Cerebellar cortex (tissue), 1 donor: ENCODE measurements around the gene ARL8A.
"Not testable (repeated sequence)": the region's sequence is repeated elsewhere in the genome, so short reads cannot be mapped to it uniquely, and the experiment has no call there.

ENCODE experiments used
- DNase-seq: peaks from one replicate; pipeline ENCODE4 v3.0.0-alpha.2; 2015; ENCODE audit warnings: low spot score

ARL8A gene

DNA sequence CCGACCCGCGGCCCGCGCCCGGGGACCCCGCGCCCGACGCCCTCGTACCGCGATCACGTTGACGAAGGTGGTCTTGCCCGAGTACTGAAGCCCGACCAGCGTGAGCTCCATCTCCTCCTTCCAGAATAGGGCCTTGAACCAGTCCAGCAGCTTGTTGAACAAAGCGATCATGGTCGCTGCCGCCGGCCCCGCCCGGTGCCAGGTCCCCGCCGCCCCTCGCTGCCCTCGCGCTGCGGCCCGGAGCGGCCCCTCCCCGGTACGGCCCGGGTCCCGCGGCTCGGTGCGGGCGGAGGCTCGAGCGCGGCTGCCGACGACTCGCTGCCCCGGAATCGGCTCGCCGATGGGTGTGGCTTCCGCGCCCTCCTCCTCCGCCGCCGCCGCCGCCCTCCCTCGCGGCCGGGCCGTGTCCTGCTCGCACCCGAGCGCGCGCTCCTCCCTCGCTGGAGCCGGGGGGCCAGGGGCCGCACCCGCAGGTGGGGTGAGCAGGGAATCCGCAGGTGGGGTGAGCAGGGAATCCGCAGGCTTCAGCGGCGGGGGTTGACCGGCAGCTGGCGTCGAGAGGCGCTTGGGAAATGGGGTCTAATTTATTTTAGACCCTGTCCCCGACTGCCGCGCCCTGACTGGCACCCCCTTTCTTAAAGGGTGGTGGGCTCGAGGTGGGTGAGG, at the start of gene ARL8A:
TSS of gene ARL8A (minus strand) at position 336 of the 666 bp plus-strand sequence. CDS start at position 171, 165 bp downstream.
- peak; percentile 51 for DNase-seq

DNA sequence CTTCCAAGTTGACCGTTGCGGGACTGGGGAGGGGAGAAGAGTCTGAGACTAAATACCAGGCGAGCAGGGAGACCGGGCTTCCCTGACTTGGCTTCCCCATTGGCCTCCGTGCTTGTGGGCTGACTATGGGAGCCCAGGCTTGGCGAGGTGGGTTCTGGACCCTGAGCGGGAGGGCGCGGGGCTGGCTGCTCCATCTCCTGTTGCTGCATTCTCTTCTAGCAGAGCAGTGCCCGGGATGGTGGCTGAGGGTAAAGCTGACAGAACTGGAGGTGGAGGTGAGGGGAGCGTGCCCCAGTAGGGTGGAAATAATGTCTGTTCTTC, 49.8 kb upstream of the ARL8A start:
- no peak for DNase-seq

DNA sequence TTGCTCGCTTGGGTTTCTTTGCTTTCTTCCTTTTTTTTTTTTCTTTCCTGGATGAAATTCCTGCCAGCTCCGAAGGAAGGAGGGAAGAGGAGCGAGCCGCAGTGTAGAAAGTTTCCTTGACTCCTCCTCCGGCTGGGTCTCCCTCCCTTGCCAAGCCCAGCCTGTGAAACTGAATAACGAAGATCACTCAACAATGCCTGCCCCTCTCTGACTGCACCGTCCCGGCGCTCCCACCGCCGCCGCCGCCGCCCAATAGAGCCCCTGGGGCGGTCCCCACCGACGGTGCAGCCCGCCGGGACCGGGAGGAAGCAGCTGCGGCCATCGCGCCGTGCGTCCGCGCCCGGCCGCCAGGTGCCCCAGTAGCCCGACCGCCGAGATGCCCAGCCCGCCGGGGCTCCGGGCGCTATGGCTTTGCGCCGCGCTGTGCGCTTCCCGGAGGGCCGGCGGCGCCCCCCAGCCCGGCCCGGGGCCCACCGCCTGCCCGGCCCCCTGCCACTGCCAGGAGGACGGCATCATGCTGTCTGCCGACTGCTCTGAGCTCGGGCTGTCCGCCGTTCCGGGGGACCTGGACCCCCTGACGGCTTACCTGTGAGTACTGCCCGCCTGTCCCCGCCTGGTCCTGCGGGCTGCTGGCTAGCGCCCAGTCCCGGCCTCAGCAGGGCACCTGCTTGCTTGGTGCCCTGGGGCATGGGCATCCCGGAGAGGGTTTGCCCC, 49.2 kb upstream of the ARL8A start, which contains the start of gene LGR6:
TSS of gene LGR6 (plus strand) at position 186 of the 714 bp plus-strand sequence. CDS start at position 377, 191 bp downstream.
- DNase-seq: no peak

DNA sequence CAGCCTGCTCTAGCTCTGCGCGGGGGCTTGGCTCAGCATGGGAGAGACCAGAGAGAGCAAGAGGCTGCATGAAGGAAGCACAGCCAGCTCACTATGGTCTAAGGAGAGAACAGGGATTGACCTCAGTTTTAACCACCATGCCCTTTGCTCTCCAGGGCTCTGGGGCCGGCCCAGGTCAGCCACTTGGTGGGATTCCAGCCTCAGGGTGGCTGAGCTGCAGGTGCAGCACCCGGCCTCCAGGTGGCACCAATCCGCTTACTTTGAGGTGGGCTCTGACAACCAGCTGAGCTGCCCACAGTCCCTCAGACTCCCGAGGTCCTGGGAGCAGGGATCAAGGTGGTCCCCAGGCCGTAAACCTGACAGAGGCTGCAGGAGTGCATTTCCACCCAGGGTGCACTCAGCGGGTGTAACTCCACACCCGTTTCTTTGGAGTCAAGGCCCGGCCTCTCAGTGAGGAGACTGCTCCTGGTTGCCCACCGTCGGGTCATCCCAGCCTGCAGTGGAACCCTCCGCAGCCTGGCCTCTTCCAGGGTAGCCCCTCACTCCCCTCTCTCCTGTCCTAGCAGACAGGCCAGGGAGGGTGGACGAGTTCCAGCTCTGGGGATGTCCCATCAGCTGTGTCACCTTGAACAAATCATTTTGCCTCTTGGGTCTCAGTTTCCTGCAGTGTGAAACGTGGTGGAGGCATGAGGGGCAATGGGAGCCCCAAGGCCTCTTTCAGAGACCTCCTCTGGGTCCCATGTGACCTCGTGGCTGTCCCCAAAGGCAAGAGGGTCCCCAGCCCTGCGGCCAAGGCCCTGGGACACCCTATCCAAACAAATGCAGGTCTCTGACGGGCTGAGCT, 48.5 kb upstream of the ARL8A start:
- peak; percentile 48 for DNase-seq

DNA sequence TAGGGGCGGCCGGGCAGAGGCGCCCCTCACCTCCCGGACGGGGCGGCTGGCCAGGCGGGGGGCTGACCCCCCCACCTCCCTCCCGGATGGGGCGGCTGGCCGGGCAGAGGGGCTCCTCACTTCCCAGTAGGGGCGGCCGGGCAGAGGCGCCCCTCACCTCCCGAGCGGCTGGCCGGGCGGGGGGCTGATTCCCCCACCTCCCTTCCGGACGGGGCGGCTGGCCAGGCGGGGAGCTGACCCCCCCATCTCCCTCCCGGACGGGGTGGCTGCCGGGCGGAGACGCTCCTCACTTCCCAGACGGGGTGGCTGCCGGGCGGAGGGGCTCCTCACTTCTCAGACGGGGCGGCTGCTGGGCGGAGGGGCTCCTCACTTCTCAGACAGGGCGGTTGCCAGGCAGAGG, 46.9 kb upstream of the ARL8A start:
- not testable (repeated sequence) for DNase-seq

DNA sequence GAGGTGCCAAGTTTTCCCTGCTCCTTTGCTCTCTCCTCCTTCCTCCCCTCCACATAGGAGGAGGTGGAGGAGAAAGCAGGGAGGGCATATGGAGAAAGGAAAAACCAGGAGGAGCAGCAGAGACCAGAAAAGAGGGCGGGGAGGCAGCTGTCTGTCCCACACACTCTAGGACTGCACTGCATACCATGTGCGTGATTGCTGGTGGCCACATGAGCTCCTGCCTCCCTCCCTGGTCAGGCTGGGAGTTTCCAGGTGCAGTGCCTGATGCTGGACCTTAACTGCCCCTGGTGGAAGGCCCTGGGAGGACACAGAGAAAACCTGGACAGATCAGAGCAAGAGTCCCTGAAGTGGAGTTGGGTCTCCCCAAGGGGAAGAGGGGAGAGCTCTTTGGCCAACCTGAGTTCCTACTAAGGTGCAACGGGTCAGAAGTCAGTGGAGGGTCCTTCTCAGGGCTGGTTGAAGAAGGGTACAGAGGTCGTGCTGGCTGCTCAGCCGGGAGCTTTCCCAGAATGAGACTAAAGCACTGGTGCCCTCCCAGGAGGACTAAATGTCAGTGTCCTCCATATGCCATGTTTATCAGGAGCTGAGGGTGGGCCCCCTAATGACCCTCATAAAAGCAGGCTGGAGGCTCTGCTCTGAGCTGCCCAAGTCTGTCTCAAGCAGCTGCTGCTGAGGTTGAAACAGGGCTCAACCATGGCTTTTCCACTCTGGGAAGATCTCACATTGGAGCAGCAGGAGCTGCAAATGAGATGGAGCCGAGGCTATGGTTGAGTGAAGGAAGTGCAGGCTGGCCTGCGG, 45.6 kb upstream of the ARL8A start:
- DNase-seq: no peak

DNA sequence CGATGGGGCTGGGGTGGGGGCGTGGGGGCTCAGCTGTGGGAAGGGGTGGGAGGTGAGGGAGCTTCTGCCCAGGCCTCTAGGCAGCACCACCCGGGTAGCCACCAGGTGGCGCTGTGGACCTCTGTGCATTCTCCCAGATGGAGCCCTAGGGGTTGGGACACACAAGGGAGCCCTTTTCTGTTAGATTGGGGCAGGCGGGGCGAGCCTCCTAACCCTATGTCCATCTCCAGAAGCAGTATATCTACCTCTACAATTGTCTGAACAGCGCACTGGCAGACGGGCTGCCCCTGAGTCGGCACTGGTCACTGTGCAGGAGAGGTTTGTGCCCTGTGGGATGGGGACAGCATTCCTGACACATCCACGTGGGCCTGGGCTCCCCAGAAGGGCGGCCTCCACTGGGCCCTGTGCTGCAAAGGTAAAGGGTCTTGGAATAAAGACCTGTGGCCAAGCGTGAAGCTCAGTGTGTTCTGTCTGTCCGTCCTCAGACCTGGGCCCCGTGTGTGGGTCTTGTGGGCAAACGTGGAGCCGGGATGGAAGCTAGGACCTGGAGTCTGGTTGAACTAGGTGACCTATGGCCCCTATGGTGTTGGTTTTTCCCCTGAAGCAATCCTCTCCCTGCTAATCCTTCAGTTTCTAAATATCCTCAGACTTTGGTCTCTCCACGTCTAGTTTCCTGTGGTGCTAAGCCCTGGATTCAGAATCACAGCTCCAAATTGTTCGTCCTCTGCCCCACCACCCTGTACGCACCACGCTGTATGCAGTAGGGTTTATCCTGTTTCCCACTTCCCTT, 44.7 kb upstream of the ARL8A start:
- DNase-seq: peak; percentile 57

DNA sequence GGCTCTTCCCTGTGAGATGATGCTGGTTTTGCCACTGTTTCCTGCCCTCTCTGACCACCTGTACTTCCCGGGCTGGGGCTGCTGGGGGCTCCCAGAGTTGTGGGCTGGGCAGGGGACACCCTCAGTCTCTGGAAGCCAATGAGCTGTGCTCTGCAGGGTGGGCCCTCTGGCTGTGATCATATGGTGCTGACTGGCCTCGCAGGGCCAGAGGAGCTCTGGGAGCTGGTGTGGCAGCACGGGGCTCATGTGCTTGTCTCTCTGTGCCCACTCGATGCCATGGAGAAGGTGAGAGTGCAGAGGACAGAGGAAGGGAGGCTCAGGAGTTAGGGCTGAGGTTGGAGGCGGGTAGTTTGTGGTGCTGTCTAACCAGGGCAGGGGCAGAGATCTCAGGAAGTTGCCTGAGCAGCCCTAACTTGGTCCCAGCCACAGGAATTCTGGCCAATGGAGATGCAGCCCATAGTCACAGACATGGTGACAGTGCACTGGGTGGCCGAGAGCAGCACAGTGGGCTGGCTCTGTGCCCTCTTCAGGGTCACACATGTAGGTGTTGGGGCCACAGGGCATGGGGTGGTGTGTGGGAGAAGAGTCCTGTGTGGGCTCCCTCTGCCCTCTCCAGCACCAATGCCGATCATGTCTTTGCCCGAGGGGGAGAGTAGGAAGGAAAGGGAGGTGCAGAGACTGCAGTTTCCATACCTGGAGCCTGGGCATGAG, 43.3 kb upstream of the ARL8A start:
- no peak for DNase-seq

DNA sequence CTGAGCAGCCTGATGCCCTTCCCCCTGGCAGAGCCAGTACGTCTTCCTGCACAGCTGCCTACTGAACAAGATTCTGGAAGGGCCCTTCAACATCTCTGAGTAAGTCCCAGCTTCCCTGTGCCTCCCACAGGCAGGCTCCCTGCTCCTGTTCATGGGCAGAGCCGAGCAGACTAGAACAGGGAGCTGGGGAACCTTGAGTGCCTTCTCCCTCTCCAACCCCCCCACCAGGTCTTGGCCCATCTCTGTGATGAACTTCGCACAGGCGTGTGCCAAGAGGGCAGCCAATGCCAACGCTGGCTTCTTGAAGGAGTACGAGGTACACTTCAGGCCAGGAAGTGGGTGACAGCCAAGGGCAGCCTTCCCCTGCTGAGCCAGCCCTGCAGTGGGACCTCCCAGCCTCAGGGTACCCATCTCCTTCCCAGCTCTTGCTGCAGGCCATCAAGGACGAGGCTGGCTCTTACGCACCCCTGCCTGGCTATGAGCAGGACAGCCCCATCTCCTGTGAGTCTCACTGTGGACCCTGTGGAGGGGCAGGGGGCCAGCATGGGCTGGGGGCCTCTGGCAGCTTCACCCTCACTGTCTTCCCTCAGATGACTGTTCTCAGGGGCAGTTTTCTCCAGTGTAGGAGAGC, 42.6 kb upstream of the ARL8A start:
- no peak for DNase-seq

DNA sequence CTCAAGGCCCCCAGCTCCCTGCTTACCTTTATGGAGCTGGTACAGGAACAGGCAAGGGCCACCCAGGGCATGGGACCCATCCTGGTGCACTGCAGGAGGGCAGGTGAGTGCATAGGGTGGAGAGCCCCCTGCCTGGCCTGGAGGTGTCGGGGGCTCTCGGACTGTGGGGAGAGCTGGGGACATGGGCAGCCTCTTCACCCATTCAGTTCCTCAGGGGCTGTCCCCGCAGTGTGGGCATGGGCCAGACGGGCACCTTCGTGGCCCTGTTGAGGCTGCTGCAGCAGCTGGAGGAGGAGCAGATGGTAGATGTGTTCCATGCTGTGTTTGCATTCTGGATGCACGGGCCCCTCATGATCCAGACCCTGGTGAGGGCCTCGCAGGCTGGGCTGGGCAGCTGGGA, 41.8 kb upstream of the ARL8A start:
- no peak for DNase-seq

DNA sequence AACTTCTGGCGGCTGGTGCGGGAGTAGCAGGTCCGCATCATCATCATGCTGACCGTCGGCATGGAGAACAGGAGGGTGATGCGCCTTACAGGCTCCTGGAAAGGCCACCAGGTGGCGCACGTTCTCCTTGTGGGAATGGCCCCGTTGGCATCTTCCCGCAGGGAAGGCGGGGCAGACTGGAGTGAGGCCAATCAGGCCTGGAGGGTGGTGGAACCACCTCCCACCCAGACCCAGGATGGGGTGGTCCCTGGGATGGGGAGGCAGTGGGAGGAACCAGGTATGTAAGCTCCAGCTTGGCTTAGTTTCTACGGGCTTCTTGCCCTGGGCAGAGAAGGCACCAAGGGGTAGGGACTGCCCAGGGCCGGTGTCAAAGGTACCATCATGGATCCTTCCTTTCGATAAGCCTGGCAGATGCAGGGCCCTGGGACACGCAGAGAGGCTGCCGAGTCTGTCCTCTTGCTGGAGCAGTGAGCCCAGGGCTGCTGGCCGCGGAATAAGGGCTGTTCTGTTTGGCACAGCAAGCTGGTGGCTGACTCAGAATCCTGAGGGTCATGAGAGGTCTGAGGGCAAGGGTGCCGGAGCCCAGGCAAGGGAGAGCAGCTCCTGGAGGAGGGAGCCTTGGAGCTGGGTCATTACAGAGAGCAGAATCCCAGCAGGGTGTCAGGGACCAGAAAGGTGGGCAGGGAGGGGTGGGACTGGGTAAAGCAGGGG, 40.4 kb upstream of the ARL8A start:
- DNase-seq: peak; percentile 87

DNA sequence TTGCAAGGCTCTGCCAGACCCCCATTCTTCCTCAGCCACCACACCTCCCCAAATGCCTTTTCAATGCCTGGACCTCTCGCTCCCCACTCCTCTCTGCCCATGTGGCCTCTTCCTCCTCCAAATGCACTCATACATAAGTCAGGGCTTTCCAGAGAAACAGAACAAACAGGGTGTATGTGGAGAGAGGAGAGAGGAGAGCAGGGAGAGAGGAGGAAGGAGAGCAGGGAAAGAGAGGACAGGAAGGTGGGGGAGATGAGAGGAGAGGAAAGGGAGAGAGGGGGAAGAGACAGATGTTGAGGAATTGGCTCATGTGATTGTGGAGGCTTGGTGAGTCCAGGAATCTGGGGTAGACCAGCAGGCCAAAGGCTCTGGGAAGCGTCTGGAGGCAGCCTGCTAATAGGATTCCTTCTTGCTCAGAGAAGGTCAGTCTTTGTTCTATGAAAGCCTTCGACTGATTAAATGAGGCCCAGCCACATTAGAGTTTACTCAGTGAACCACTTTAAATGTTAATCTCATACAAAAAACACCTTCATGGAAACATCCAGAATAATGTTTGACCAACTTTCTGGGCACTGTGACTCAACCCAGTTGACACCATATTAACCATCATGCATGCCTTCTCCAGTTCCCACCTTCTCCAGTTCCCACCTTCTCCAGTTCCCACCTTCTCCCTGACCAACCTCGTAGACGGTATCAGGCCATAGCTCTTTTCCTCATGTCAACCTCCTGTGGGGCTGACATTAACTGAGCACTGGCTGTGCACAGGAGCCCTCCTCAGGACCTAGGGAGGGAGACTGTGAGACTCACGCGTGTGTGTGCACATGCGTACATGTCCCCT, 37.7 kb upstream of the ARL8A start:
- no peak for DNase-seq

DNA sequence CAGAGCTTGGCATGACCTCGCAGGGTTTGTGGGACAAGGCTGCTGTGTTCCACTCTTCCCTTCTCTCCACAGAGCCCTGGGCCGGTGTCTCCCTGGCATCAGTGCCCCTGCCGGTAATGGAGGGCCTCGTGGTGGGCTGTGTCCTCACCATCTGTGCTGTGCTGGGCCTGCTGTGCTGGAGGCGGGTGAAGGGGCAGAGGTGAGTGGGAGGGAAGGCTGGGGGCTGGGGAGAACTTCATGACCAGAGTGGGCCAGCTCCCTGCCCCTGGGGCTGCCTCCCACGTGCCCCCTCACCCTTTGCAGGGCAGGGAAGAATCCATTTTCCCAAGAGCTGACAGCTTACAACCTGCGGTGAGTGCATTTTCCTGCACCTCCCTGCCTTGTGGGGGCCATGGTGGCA, 37.0 kb upstream of the ARL8A start:
- no peak for DNase-seq

DNA sequence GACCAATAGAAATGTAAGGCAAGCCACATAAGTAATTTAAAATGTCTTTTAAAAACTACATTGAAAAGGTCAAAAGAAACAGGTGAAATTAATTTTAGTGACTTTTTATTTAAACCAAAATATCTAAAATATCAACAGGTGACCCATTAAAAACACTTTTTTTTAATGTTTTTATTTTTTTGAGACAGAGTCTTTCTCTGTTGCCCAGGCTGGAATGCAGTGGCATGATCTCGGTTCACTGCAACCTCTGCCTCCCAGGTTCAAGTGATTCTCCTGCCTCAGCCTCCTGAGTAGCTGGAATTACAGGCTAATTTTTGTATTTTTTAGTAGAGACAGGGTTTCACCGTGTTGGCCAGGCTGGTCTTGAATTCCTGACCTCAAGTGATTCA, 36.2 kb upstream of the ARL8A start:
- not testable (repeated sequence) for DNase-seq

DNA sequence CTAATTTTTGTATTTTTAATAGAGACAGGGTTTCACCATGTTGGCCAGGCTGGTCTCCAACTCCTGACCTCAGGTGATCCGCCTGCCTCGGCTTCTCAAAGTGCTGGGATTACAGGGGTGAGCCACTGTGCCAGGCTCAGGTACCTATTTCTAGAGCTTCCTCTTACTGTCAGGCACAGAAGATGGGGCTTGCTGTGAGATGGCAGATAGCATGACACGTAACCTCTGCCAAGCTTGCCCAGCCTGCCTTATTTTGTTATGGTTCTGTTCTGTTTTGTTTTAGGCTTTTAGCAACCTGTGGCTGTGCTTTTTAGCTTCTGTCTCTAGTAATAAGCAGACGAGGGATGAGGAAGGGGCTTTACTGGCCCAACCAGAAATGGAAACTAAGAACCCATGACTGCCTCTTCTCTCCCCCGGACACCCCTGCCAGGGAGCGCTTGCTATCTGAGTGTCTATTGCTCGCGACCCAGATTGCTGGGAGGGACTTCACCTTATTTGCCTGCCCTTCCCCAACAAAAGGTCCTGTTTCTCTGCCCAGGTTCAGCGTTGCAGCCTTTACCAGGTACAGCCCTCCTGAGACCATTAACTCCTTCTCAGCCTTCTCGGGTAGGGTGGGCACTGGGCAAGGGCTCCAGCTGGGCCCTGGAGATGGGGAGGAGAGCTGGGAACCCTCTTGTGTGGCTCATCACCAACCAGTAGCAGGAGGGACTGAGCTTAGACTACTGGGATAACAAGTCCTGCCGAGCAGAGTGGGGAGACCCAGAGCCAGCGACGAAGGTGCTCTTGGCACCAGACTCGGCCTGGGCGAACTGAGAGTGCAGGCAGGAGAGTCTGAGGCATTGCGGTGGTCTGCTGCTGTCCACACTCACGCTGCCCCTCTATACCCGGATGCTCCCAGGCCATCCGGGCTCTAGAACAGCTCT, 35.6 kb upstream of the ARL8A start:
- no peak for DNase-seq

DNA sequence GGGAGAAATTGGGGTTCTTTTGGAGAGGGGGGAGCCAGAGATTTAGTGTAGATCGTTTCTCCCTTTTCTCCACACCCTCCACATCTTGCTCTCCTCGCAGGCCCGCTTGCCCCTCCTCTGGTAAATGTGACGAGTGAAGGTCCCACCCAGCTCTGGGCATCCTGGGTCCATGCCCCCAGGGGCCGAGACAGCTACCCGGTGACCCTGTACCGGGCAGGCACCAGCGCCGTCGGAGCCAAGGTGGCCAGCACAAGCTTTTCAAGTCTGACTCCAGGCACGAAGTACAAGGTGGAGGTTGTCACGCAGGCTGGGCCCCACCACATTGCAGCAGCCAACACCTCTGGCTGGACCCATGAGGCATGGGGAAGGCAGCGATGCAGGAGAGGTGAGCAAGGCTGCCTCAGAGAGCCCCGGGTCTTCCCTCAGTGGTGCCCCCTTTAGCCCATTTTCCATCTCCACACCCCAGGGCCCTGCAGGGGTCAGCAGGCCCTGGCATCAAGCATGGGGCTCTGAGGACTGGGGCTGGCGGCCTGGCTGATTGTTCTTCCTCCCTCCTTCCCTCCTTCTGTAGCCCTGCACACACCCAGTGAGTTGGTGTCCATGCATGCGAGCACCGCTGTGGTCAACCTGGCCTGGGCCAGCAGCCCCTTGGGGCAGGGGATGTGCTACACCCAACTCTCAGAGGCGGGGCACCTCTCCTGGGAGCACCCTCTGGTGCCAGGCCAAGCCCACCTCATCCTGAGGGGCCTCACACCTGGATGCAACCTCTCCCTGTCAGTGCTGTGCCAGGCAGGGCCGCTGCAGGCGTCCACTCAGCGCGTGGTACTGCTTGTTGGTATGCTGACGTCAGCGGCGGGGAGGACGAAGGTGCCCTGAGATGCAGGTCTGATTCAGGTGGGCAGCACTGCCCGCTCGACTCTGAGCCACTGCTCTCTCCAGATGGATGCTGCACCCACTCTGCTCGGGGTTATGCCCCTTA, 32.7 kb upstream of the ARL8A start:
- no peak for DNase-seq
